RWPE1 (cell line): ENCODE data around the gene OXCT1.
"Not testable (repeated sequence)": the region's sequence is repeated elsewhere in the genome, so short reads cannot be mapped to it uniquely, and the experiment has no call there.

ENCODE experiments used
- CTCF ChIA-PET: fragments of 350-600 bp; sonication (Branson Sonifier 250); formaldehyde crosslinking; extraction: SDS; loops from one replicate; lab custom pipeline; 2021; lab: Yijun Ruan, JAX
- POLR2A ChIA-PET: fragments of 400-600 bp; formaldehyde crosslinking; extraction: SDS; loops from one replicate; lab custom pipeline; 2020; ENCODE audit warnings: antibody characterized with exemption; ENCODE audit not compliant: low non-redundant PET; lab: Yijun Ruan, JAX
- DNase-seq: peaks from one replicate; pipeline ENCODE4 v3.0.0; 2012; ENCODE audit warnings: low spot score
- H3K27ac ChIP-seq: fragments of 450-650 bp; 2 replicates; pipeline ENCODE4 v1.5.1; 2017
- TF ChIP-seq, protein P1 (sequence below): fragments of 450-650 bp; conservative IDR thresholded peaks from 2 replicates; pipeline ENCODE4 v1.5.1; 2017; ENCODE audit warnings: low read depth, mild to moderate bottlenecking

OXCT1 gene

GRCh38 chr5:41822036-41822435, 48.2 kb downstream of the OXCT1 start:
- CTCF ChIA-PET, result no interaction called here

DNA sequence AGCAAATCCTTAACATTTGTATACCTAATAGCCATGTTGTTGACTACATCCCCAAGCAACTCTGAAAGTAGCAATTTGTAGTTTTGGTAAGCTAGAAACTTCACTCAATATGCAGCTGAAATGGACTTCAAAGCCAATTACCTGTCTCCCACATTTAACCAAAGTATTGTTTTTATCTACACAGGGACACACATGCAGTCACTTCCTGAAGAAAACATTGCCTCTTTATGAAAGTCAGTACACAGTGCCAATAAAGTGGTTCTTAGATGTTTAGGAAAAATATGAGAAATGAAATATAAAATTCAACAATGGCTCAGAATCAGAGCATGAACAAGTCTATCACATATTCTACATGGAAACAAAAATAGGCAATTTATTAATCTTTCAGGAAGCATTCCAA, 49.2 kb downstream of the OXCT1 start:
- H3K27ac ChIP-seq, result no peak overlapping the region
- POLR2A ChIA-PET, result no interaction called here
- TF ChIP-seq, protein P1, sequence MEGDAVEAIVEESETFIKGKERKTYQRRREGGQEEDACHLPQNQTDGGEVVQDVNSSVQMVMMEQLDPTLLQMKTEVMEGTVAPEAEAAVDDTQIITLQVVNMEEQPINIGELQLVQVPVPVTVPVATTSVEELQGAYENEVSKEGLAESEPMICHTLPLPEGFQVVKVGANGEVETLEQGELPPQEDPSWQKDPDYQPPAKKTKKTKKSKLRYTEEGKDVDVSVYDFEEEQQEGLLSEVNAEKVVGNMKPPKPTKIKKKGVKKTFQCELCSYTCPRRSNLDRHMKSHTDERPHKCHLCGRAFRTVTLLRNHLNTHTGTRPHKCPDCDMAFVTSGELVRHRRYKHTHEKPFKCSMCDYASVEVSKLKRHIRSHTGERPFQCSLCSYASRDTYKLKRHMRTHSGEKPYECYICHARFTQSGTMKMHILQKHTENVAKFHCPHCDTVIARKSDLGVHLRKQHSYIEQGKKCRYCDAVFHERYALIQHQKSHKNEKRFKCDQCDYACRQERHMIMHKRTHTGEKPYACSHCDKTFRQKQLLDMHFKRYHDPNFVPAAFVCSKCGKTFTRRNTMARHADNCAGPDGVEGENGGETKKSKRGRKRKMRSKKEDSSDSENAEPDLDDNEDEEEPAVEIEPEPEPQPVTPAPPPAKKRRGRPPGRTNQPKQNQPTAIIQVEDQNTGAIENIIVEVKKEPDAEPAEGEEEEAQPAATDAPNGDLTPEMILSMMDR, result no peak
- CTCF ChIA-PET, result no interaction called here
- DNase-seq, result no peak

More at GRCh38 chr5:41822036-41822435, 48.2 kb downstream of the OXCT1 start:
- H3K27ac ChIP-seq, result no peak overlapping the region
- POLR2A ChIA-PET, result no interaction called here
- TF ChIP-seq, protein P1, result no peak
- no peak for DNase-seq

DNA sequence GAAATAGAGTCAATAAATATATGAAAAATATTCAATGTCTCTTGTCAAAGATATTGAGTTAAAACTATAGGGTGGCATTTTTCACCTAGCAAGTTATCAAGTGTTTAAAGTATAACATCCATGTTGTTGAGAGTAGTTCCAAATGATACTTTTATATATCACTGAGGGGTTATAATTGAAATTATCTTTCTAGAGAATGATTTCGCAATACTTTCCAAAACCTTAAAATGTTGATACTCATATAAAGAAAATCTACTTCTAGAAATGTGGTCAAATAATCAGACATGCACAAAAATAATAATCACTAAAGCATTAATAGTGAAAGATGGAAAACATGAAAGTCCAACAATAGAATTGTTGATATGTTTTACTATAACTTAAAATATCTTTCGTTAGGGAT, 50.1 kb downstream of the OXCT1 start:
- POLR2A ChIA-PET, result no interaction called here
- CTCF ChIA-PET, result no interaction called here
- no peak for DNase-seq

DNA sequence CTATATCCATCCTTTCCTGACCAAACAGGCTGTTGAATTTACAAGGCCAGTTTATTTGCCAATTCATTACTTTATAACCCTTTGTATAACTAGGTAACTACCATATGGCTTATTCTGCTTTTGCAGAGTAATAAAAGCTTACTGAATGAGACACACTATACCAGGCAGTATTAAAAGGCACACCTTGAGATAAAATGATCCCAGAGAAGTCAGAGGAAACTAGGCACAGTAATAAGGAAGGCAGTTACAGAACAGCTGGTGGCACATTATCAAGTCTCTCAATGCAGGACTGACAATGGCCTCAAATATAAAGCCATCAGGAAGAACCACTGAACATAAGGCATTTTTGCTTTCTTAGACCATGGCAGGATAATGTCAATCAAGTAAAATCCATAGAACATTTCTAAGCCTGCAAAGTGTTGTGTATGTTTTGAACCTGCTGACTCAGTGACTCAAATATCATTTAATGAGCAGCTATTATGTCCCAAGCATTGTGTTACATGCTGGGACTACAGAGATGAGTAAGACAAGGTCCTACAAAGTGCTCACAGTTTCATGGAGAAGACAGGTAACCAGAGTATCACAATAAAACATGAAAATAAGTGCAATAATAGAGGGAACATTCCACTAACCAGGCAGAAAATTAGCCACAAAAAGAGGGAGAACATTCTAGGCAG, 52.5 kb downstream of the OXCT1 start:
- TF ChIP-seq, protein P1, result no peak
- no peak for DNase-seq
- no peak overlapping the region for H3K27ac ChIP-seq
- ChIA-PET CTCF (interaction anchor here (0.8 kb wide), 1 partner anchor 26 kb away, joined by 3 read pairs; no protein-coding TSS in a partner anchor), POLR2A (no interaction called here)

More for the DNA sequence above, 50.1 kb downstream of the OXCT1 start:
- TF ChIP-seq, protein P1, result no peak
- H3K27ac ChIP-seq, result no peak overlapping the region

GRCh38 chr5:41815663-41816229, 54.5 kb downstream of the OXCT1 start:
- CTCF ChIA-PET, result interaction anchor here (0.7 kb wide), 1 partner anchor 489 kb away, joined by 3 read pairs; no protein-coding TSS in a partner anchor
- POLR2A ChIA-PET, result no interaction called here
- H3K27ac ChIP-seq, result no peak overlapping the region
- TF ChIP-seq, protein P1, result no peak
- DNase-seq, result no peak

GRCh38 chr5:41815261-41815660, 55.0 kb downstream of the OXCT1 start:
- no peak overlapping the region for H3K27ac ChIP-seq
- no peak for DNase-seq
- POLR2A ChIA-PET, result no interaction called here
- TF ChIP-seq, protein P1, result no peak
- CTCF ChIA-PET, result interaction anchor here (0.7 to 0.9 kb wide), 3 partner anchors 242 to 1749 kb away, joined by 3 to 8 read pairs (median 3); no protein-coding TSS in a partner anchor

DNA sequence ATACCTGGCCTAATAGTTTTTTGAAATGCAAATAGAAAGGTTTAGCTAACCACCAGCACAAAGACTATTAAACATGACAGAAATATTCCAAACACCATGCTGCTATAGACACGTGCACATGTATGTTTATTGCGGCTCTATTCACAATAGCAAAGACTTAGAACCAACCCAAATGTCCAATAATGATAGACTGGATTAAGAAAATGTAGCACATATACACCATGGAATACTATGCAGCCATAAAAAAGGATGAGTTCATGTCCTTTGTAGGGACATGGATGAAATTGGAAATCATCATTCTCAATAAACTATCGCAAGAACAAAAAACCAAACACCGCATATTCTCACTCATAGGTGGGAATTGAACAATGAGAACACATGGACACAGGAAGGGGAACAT, 55.9 kb downstream of the OXCT1 start:
- CTCF ChIA-PET, result interaction anchor here (0.6 to 0.9 kb wide), 3 partner anchors 243 to 1778 kb away, joined by 3 to 8 read pairs (median 3); no protein-coding TSS in a partner anchor
- H3K27ac ChIP-seq, POLR2A ChIA-PET, DNase-seq: not testable (repeated sequence)
